ENCODE data around the gene SULT1A4.
"Not testable (repeated sequence)": the region's sequence is repeated elsewhere in the genome, so short reads cannot be mapped to it uniquely, and the experiment has no call there.

Gene SULT1A4

GRCh38 chr16:29459706-29460646 is at the start of gene SULT1A4:
SULT1A4 (plus strand) TSS chr16:29459913; CDS start chr16:29461386, 1,473 bp downstream.
- DNase-seq (ENCODE audit: low read depth in 2 of 2): not testable (repeated sequence)

DNA sequence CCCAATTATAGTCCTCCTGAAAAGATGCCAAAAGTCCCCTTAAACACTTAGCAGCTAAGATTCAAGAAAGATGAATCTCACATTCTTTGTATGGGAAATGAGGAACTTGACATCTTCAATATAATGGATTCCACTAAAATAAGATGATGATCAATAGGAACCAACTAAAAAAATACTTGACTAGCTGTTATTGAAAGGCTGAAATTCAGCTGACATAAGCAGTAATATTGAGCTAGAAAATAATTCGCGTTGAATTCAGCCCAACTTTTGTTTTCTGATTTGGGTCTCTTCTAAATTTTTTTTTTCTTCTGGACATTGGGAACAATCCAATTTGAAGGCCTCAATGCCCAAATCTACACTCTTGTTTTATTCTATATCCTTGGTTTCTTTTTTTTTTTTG is 36.1 kb upstream of the SULT1A4 start:
- not testable (repeated sequence) for DNase-seq (ENCODE audit: low read depth in 2 of 2)

DNA sequence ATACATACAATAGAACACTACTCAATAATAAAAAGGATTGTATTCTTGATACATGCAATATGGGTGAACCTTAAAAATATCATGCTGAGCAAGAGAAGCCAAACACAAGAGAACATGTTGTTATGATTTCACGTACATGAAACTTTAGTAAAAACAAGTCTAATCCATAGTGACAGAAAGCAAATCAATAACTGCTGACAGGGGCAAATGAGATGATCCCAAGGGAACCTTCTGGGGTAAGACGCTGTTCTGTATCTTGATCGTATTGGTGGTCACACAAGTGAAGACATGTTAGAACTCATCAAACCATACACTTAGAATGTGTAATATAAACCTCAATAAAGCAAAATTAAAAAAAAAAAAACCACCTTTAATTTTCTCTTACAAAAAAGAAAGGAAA is 34.3 kb upstream of the SULT1A4 start:
- DNase-seq (ENCODE audit: low read depth in 2 of 2): not testable (repeated sequence)

DNA sequence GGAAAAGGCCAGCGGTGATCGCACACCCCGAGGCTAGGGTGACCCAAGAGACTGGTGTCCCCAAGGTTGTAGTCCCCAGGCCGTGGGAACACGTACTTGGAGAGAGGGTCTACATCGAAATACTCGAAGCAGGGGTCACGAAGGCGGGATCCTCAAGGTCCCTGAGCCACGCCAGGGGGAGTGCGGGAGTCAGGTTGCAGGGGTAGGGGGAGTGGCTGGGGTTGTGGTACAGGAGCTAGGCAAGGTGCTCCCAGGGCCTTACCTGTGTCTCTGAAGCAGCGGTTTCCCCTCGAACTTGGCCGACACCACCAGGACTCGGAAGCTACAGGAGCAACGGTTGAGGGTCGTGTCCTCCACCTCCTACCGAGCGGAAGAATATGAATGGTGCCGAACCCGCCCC is 6.0 kb upstream of the SULT1A4 start:
- not testable (repeated sequence) for DNase-seq (ENCODE audit: low read depth in 2 of 2)

- not testable (repeated sequence) for DNase-seq (ENCODE audit: low read depth in 2 of 2)
Measured at GRCh38 chr16:29454269-29454668, 5.4 kb upstream of the SULT1A4 start, which contains the start of the genes BOLA2 and SLX1B. BOLA2 (minus strand) TSS chr16:29454351; CDS start chr16:29454253, 98 bp downstream. SLX1B (plus strand) TSS chr16:29454533.

DNA sequence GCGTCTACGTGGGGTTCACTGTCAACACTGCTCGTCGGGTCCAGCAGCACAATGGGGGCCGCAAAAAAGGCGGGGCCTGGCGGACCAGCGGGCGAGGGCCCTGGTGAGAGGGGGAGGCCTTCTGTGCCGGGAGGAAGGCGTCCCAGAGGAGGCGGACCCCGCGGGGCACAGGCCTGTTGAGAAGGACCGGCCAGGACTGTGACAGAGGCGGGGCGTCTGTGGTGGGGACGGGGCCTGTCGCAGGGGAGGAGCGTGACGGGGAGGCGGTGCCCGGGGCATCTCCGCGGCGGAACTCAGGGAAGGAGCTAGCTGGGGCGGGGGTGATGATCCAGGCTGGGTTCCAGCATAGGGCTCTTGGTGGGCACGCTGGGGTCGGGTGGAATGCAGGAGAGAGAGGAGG is 4.9 kb upstream of the SULT1A4 start:
- not testable (repeated sequence) for DNase-seq (ENCODE audit: low read depth in 2 of 2)

DNA sequence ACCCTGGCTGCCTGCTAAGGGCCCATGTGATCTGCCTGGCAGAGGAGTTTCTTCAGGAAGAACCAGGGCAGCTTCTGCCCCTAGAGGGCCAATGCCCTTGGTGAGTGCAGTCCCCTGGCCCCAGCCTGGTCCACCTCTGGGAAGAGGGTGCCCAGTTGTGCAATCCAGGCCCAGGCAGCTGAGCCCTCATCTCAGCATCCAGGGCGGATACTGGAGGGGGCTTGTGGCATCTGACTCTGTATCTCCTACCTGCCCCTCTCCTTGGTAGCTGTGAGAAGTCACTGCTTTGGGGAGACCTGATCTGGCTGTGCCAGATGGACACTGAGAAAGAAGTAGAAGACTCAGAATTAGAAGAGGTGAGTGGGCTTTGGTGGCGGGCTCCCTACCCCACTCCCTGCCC is 2.1 kb upstream of the SULT1A4 start:
- not testable (repeated sequence) for DNase-seq (ENCODE audit: low read depth in 2 of 2)

- not testable (repeated sequence) for DNase-seq (ENCODE audit: low read depth in 2 of 2)
Measured at GRCh38 chr16:29460647-29461030, 926 bp downstream of the SULT1A4 start.

DNA sequence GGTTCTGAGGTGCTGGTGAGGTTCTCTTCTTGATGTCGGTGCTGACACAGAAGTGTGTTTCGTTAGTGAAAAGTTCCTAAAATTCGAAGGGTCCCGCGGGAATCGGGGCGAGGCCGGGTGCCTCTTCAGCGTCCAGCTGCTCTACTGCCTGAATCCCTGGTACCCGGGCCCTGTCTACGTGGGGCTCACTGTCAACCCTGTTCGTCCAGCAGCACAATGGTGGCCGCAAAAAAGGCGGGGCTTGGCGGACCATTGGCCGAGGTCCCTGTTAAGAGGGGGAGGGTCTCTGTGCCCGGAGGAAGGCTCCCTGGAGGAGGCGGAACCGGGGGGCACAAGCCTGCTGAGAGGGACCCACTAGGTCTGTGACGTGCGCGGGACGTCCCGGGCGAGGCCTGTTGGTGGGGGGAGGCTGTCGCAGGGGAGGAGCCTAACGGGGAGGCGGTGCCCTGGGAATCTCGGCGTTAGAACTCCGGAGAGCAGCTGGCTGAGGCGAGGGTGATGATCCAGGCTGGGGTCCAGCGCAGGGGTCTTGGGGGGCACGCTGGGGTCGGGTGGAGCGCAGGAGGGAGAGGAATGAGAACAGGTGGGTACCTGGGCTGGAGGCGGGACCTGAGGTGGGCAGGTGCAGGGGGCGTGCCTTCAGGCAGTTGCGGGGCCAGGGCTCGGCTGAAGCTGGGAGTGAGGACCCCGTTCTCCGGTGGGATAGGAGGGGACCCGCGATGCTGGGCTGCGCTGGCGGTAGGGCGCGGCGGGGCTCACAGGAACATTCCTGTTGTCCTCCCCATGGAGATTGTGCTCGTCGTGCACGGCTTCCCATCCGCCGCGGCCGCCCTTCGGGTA is 6.5 kb downstream of the SULT1A4 start:
- DNase-seq (ENCODE audit: low read depth in 2 of 2): not testable (repeated sequence)

GRCh38 chr16:29466904-29467303 is 7.2 kb downstream of the SULT1A4 start:
- not testable (repeated sequence) for DNase-seq (ENCODE audit: low read depth in 2 of 2)

- not testable (repeated sequence) for DNase-seq (ENCODE audit: low read depth in 2 of 2)
Measured at GRCh38 chr16:29467654-29468366, 8.1 kb downstream of the SULT1A4 start.

- DNase-seq (ENCODE audit: low read depth in 2 of 2): peak; percentile 9 to 21
Measured at GRCh38 chr16:29469660-29470059, 9.9 kb downstream of the SULT1A4 start.

GRCh38 chr16:29472065-29472464 is 12.4 kb downstream of the SULT1A4 start:
- not testable (repeated sequence) for DNase-seq (ENCODE audit: low read depth in 2 of 2)

DNA sequence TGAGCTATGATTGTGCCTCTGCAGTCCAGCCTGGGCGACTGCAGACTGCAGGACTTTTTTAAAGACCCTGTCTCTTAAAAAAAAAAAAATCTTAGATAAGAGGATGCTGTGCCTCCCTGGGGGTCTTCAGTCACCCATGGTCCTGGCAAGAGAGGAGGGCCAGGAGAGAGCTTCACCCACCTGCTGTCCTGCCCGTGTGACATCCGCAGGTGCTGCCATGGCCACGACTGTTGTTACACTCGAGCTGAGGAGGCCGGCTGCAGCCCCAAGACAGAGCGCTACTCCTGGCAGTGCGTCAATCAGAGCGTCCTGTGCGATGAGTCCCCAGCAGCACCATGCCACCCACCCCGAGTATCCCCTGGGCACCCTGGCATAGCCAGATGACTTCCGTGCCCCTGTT is 22.6 kb downstream of the SULT1A4 start:
- DNase-seq (ENCODE audit: low read depth in 2 of 2): not testable (repeated sequence)

GRCh38 chr16:29506308-29506707 is 46.6 kb downstream of the SULT1A4 start, which contains the start of gene NPIPB12:
NPIPB12 (minus strand) TSS chr16:29506408.
- DNase-seq (ENCODE audit: low read depth in 2 of 2): not testable (repeated sequence)
